ENCODE results near the gene OGFOD2.

DNA sequence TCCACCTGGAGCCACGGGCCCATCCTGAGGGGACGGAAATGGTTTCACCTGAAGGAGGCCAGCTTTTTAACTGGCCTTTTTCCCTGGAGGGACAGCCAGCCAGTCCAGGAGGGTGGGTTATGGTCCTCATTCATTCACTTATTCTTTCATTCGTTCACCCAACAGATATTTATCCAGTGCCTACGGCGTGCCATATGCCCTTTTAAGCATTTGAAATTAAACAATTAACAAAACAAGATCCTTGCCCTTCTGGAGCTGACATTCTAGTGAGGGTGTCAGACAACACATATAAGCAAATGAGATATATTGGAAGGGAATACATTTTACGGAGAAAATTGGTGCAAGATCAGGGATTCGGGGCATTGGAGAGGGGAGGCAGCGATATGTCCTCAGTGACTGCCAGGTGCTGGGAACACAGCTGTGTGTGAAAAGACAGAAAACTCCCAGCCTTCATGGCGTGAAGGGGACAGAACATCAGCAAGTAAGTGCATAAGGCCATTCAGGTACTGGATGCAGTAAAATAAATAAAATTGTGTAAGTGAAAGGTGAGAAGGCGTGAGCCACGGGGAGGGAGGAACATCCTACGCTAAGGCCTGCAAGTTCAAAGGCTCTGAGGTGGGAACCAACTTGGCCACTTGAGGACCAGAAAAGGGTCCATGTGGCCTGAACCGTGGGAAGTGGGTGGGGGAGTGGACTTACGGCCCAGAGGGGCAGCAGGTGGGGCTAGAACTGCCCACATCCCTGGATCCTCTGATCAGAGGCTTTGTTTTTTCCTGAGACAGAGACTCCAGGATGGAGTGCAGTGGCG, 8.1 kb upstream of the OGFOD2 start:
- TF ChIP-seq EZH2 (IDR thresholded peaks at IDR 0.05; ENCODE audit: low read length, unreplicated experiment) (no peak), CTCF (conservative IDR thresholded peaks at IDR 0.05; ENCODE audit: low read depth, low read length) (no peak), EZH2phosphoT487 (IDR thresholded peaks at IDR 0.05; ENCODE audit: borderline replicate concordance, low read length) (no peak)
